OCI-LY7 (cell line): Measurements from ENCODE around the gene KRTAP10-10. TPM values are rescaled to one million over a fixed set of nuclear protein-coding genes. Genes with fewer than 3 reads are reported as not detected.
"Not testable (repeated sequence)": the region's sequence is repeated elsewhere in the genome, so short reads cannot be mapped to it uniquely, and the experiment has no call there.

Experiments used
- BruUV-seq: library from RNA; stranded (reverse); fragments of 400-500 nt; replicated peaks from 2 replicates; lab custom pipeline; 2021; lab: Mats Ljungman, UMichigan
- CTCF ChIA-PET: fragments of 300-600 bp; sonication (Branson Sonifier 250); formaldehyde crosslinking; loops from one replicate; lab custom pipeline; 2022; ENCODE audit warnings: antibody characterized with exemption; ENCODE audit not compliant: unreplicated experiment; lab: Charles Lee
- POLR2A ChIA-PET: fragments of 300-600 bp; sonication (Branson Sonifier 250); formaldehyde crosslinking; loops from one replicate; lab custom pipeline; 2022; ENCODE audit warnings: antibody characterized with exemption; lab: Charles Lee
- DNase-seq: peaks from one replicate; pipeline ENCODE4 v3.0.0-alpha.2; 2015; ENCODE audit warnings: low spot score
- H2AFZ ChIP-seq: fragments of 200-600 bp; sonication (generic), shearing (Covaris generic); 2 replicates; pipeline ENCODE4 v1.6.1; 2014; ENCODE audit warnings: mild to moderate bottlenecking, antibody characterized with exemption, low read length, moderate library complexity
- H3K27ac ChIP-seq: fragments of 200-600 bp; sonication (generic); 2 replicates; pipeline ENCODE4 v1.5.1; 2014; ENCODE audit warnings: mixed run types, low read depth, mild to moderate bottlenecking, moderate library complexity, low read length, inconsistent platforms; ENCODE audit not compliant: poor library complexity, severe bottlenecking
- H3K36me3 ChIP-seq: fragments of 200-600 bp; sonication (generic); 2 replicates; pipeline ENCODE4 v1.6.1; 2014; ENCODE audit warnings: mild to moderate bottlenecking, antibody characterized with exemption, low read length, moderate library complexity, mixed read lengths; ENCODE audit not compliant: insufficient read depth
- H3K4me1 ChIP-seq: fragments of 200-600 bp; sonication (generic); 2 replicates; pipeline ENCODE4 v1.5.1; 2014; ENCODE audit warnings: mild to moderate bottlenecking, low read length; ENCODE audit not compliant: insufficient read depth, poor library complexity, severe bottlenecking
- H3K4me2 ChIP-seq: fragments of 200-600 bp; sonication (generic); 2 replicates; pipeline ENCODE4 v1.6.1; 2014; ENCODE audit warnings: mild to moderate bottlenecking, low read length
- H3K4me3 ChIP-seq: fragments of 200-600 bp; sonication (generic); 2 replicates; pipeline ENCODE4 v1.5.1; 2014; ENCODE audit warnings: mild to moderate bottlenecking, low read depth, low read length; ENCODE audit not compliant: poor library complexity, severe bottlenecking
- H3K79me2 ChIP-seq: fragments of 200-600 bp; sonication (generic); 2 replicates; pipeline ENCODE4 v1.6.1; 2016; ENCODE audit warnings: low read depth, mild to moderate bottlenecking, low read length, moderate library complexity, mixed read lengths; ENCODE audit not compliant: insufficient read depth
- H3K9me2 ChIP-seq: fragments of 200-600 bp; sonication (generic); 2 replicates; pipeline ENCODE4 v1.6.1; 2016; ENCODE audit warnings: mild to moderate bottlenecking, low read length, mixed read lengths; ENCODE audit not compliant: insufficient read depth
- H3K9me3 ChIP-seq: fragments of 200-600 bp; sonication (generic); 2 replicates; pipeline ENCODE4 v1.6.1; 2014; ENCODE audit warnings: mild to moderate bottlenecking, mixed run types, low read length, mixed read lengths
- H4K20me1 ChIP-seq: fragments of 200-600 bp; sonication (generic); 2 replicates; pipeline ENCODE4 v1.6.1; 2014; ENCODE audit warnings: mild to moderate bottlenecking, antibody characterized with exemption, low read length, moderate library complexity, mixed read lengths; ENCODE audit not compliant: insufficient read depth
- CTCF ChIP-seq: fragments of 200-600 bp; sonication (generic); conservative IDR thresholded peaks from 2 replicates; pipeline ENCODE4 v1.5.1; 2014; ENCODE audit warnings: mild to moderate bottlenecking, antibody characterized with exemption, low read length, moderate library complexity, mixed read lengths
- EZH2phosphoT487 ChIP-seq: fragments of 200-600 bp; sonication (generic); IDR thresholded peaks from 2 replicates; pipeline ENCODE4 v1.6.1; 2018; ENCODE audit warnings: low read depth, borderline replicate concordance, mild to moderate bottlenecking, mixed run types, antibody characterized with exemption, low read length, moderate library complexity, mixed read lengths
- intact Hi-C: fragments of 100-400 bp; cut with micrococcal nuclease; formaldehyde crosslinking; loops from one replicate; pipeline ENCODE4 v1.10.0; 2022; ENCODE audit not compliant: unreplicated experiment
- total RNA-seq, 2 experiments: library from RNA; depleted of rRNA in 1 of 2; stranded (reverse); fragments of >200 nt in 1 of 2; shearing (Covaris generic) in 1 of 2; gene quantifications; 2 replicates each; pipeline ENCODE4 v1.2.3, GENCODE V29; 2014 to 2022

KRTAP10-10 gene
- total RNA-seq, 2 experiments from 2014 or later, result not detected

DNA sequence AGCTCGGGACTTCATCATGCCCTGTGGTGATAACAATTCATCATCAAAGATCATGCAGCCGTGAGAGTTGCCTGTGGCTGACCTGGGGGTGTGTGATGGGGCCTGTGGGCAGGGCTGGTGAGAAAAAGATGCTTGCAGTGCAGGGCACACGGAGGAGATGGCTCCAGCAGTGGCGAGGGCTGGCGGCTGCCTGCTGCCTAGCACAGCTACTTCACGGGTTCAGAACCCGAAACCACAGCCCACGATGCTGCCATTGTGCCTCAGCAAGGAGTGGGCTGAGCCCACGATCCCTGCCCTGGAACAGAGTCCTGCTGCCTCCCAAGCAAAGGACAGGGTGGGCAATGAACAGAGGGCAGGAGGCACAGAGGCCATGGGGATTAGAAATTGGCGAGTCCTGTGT is 10.9 kb upstream of the KRTAP10-10 start:
- H3K4me1 ChIP-seq, result no peaks in the 10 kb centered on the region
- intact Hi-C loops, result no loop called here
- ChIA-PET POLR2A (no interaction called here), CTCF (no interaction called here)
- TF ChIP-seq CTCF (no peak), EZH2phosphoT487 (no peak)
- no TSS peak for BruUV-seq
- H3K9me2 ChIP-seq, result no peaks in the 10 kb centered on the region
- no peaks in the 10 kb centered on the region for H4K20me1 ChIP-seq
- no peak for DNase-seq
- no peaks in the 10 kb centered on the region for H3K79me2 ChIP-seq
- no peak overlapping the region for H3K4me2 ChIP-seq
- H3K36me3 ChIP-seq, result no peaks in the 10 kb centered on the region
- no peak overlapping the region for H2AFZ ChIP-seq
- peaks cover 13% of the 10 kb centered on the region for H3K9me3 ChIP-seq
- no peak overlapping the region for H3K27ac ChIP-seq
- no peak overlapping the region for H3K4me3 ChIP-seq

DNA sequence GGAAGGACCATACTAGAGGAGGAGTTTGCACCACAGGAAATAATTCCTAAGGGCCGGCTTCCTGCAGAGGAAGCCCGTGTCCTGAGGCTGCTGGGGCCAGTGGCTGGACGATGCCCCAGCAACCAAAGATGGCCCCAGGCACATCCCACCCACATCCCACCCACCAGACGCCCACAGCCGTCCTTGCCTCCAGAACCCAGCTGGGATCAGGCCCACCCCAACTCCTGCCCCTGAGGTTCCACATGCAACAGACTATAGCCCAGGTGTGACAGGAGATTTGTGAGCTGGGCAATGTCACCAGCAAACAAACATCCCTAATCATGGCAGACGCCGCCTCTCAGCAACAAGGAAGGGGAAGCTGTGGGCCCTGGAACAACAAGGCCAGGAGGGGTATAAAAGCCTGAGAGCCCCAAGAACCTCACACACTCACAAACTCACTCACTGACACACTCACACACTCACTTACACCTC is 10.4 kb upstream of the KRTAP10-10 start, which contains the start of gene KRTAP10-9:
TSS of gene KRTAP10-9 (plus strand) at position 421 of the 471 bp plus-strand sequence. CDS start 79 bp downstream, outside the sequence.
- no TSS peak for BruUV-seq
- no peak for TF ChIP-seq CTCF
- TF ChIP-seq EZH2phosphoT487, result no peak
- DNase-seq, result no peak
- no peaks in the 10 kb centered on the region for H3K9me2 ChIP-seq
- intact Hi-C loops, result no loop called here
- no peaks in the 10 kb centered on the region for H3K36me3 ChIP-seq
- no peak within 1 kb of the TSS for H3K4me2 ChIP-seq
- POLR2A ChIA-PET, result no interaction called here
- CTCF ChIA-PET, result interaction anchor here (0.7 kb wide), 1 partner anchor 24 kb away, joined by 4 read pairs; no protein-coding TSS in a partner anchor
- no peak within 1 kb of the TSS for H3K4me3 ChIP-seq
- peaks cover 13% of the 10 kb centered on the region for H3K9me3 ChIP-seq
- H4K20me1 ChIP-seq, result no peaks in the 10 kb centered on the region
- no peaks in the 10 kb centered on the region for H3K79me2 ChIP-seq
- H3K4me1 ChIP-seq, result no peaks in the 10 kb centered on the region
- H2AFZ ChIP-seq, result no peak within 1 kb of the TSS
- no peak within 1 kb of the TSS for H3K27ac ChIP-seq

GRCh38 chr21:44627181-44627822 is 9.9 kb upstream of the KRTAP10-10 start:
- CTCF ChIA-PET, result interaction anchor here (0.6 to 0.7 kb wide), 2 partner anchors 25 to 125 kb away, joined by 3 to 4 read pairs; no protein-coding TSS in a partner anchor
- H3K36me3 ChIP-seq, H3K4me3 ChIP-seq, intact Hi-C loops, H3K9me2 ChIP-seq, H3K4me1 ChIP-seq, DNase-seq, H4K20me1 ChIP-seq, H3K4me2 ChIP-seq, POLR2A ChIA-PET, BruUV-seq, H3K27ac ChIP-seq, H2AFZ ChIP-seq, H3K79me2 ChIP-seq: not testable (repeated sequence)
- H3K9me3 ChIP-seq, result peaks cover 13% of the 10 kb centered on the region

GRCh38 chr21:44627831-44628233 is 9.3 kb upstream of the KRTAP10-10 start:
- BruUV-seq, H2AFZ ChIP-seq: not testable (repeated sequence)

More at GRCh38 chr21:44627831-44628233, 9.3 kb upstream of the KRTAP10-10 start:
- H3K4me1 ChIP-seq, H3K27ac ChIP-seq, intact Hi-C loops, H3K79me2 ChIP-seq, H3K9me2 ChIP-seq, H4K20me1 ChIP-seq, H3K4me3 ChIP-seq, H3K4me2 ChIP-seq, POLR2A ChIA-PET, H3K36me3 ChIP-seq, DNase-seq: not testable (repeated sequence)
- CTCF ChIA-PET, result interaction anchor here (0.6 kb wide), 1 partner anchor 125 kb away, joined by 3 read pairs; no protein-coding TSS in a partner anchor
- H3K9me3 ChIP-seq, result peaks cover 13% of the 10 kb centered on the region
